H7 (cell line): ENCODE measurements around the gene ATP7B. TPM values are rescaled to one million over a fixed set of nuclear protein-coding genes. Genes with fewer than 3 reads are reported as not detected.

ENCODE experiments used
- DNase-seq: peaks from one replicate; pipeline ENCODE4 v3.0.0; 2012
- H3K27me3 ChIP-seq: 2 replicates; pipeline ENCODE4 v1.6.0; 2011; ENCODE audit warnings: mild to moderate bottlenecking, low read length; ENCODE audit not compliant: control insufficient read depth, insufficient read depth
- H3K36me3 ChIP-seq: replicated peaks from 2 replicates; pipeline ENCODE4 v1.5.1; 2011; ENCODE audit warnings: low read length; ENCODE audit not compliant: control insufficient read depth, insufficient read depth
- H3K4me3 ChIP-seq: 2 replicates; pipeline ENCODE4 v1.5.1; 2011; ENCODE audit warnings: low read depth, mild to moderate bottlenecking, control low read depth, low read length, moderate library complexity; ENCODE audit not compliant: insufficient read depth
- total RNA-seq: library from RNA; depleted of rRNA; stranded (reverse); fragments of >200 nt; shearing (Covaris generic); gene quantifications from 2 replicates; pipeline ENCODE4 v1.2.3, GENCODE V29; 2014

Gene ATP7B
- total RNA-seq, 1 experiment from 2014 or later = 2.4 TPM

DNA sequence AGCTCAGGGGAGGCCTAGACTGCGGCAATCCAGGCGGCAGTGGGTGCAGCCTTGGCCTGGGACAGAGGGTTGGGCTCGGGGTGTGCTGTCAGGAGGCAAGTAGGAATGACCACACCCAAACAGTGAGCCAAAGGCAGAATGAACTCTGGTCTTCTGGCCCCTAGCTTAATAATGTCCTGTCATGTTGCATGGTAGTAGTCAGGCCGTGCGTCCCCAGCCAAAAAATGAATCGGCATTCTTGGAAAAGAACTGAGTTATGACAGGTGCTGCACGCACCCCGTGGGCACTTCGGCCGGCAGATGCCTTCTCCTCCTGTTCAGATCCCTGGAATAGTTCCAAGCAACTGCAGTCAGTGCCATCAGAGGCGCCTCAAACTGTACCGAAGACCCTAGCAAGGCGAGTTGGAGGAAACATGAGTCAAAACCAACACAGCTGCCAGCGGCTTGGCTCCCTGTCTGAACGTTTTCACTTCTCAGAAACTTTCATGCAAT, 55.9 kb downstream of the ATP7B start:
- Histone ChIP-seq H3K36me3 (no peaks in the 10 kb centered on the region), H3K4me3 (no peak overlapping the region), H3K27me3 (no peaks in the 10 kb centered on the region)
- no peak for DNase-seq

DNA sequence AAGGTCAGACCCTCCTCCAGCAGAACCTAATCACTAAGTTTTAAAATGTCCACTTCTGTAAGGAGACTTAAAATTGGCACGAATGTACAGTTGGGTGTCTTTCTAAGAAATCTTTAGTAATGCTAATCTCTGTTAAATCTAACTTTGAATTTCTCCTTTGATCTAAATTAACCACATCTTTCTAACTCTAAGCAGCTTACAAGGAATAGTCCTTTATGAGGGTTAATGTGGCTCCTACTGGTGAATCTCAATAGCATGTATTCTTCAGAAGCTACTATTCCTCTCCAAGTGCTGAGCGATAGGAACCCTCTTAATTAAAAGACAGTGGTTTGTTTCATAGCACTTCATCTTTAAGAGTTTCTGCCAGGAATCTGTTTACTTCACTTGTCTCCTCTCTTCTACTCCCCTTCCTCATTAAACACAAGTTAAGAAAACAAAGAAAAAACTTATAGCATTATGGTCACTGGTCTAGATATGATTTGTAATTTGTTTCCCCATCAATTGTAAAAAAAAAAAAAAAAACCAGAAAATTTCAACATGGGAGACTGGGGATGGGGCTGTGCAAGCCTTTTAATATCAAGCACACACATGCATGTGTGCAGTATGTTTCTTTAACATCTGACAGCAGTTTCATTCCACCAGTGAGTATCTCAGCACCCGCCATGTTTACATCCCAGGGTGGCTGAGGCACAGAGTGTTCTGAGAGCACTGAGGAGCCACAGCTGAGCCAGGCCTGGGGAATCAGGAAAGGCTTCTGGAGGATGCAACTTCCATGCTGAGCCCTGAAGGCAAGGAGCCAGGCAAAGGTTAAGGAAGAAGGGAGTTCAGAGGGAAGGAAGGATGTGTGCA, 57.7 kb downstream of the ATP7B start:
- H3K4me3 ChIP-seq = no peak overlapping the region
- DNase-seq = no peak
- H3K36me3 ChIP-seq = no peaks in the 10 kb centered on the region
- H3K27me3 ChIP-seq = no peaks in the 10 kb centered on the region

DNA sequence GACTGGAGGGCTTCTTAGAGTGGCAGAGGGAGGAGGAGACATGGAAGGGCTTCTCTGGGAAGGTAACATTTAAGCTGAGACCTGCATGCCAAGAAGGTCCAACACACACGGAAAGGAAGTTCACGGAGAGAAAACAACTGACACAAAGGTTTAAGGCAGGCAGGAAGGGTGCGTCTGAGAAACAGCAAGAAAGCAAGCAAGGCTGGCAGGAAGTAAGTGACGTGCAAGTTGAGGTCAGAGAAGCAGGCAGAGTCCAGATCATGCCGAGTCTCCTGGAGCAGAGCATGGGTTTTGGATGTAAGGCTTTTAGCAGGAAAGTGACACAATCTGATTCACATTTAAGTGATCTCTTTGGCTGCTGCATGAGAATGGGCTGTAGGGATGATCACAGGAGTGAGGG, 60.5 kb downstream of the ATP7B start:
- Histone ChIP-seq H3K27me3 (no peaks in the 10 kb centered on the region), H3K36me3 (no peaks in the 10 kb centered on the region), H3K4me3 (no peak overlapping the region)
- no peak for DNase-seq

DNA sequence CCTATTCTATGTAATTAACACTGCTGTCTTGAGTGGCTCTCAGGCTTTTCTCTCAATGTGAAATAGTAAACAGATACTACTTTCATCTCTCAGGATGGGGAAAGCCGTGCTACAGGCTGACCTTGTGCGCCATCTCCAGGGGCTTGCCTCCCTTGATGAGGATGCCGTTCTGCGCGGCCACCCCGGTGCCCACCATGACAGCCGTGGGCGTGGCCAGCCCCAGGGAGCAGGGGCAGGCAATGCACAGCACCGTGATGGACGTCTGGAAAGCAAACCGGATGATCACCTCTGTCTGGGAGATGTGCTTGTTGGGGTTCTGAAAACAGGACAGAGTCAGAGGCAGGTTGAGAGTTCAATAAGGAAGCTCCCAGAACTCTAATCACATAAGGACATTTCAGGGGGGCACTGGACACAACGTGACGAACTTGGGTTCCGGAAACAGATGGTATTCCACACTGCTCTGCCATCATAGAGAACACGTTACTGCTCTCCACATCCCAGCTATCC, 65.0 kb downstream of the ATP7B start:
- H3K36me3 ChIP-seq = no peaks in the 10 kb centered on the region
- H3K27me3 ChIP-seq = no peaks in the 10 kb centered on the region
- no peak for DNase-seq
- no peak overlapping the region for H3K4me3 ChIP-seq

DNA sequence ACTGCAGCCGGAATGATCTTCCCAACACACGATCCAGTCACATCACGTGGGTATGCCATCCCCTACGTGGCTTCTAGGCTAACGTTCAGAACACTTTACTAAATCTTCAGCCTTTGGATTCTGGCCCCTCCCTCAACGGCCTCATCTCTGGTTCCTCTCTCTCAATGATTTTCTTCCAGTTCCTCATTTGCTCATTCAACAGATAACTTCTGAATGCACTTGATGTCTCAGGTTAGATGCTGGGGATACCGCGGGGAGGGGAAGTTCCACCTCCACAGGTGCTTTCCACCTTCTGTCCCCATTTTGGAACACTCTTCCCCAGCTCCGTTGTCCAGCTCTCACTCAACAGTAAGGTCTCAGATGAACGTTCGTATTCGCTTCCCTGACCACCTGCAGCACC, 66.1 kb downstream of the ATP7B start:
- no peak overlapping the region for H3K4me3 ChIP-seq
- H3K27me3 ChIP-seq = no peaks in the 10 kb centered on the region
- no peaks in the 10 kb centered on the region for H3K36me3 ChIP-seq
- DNase-seq = no peak

DNA sequence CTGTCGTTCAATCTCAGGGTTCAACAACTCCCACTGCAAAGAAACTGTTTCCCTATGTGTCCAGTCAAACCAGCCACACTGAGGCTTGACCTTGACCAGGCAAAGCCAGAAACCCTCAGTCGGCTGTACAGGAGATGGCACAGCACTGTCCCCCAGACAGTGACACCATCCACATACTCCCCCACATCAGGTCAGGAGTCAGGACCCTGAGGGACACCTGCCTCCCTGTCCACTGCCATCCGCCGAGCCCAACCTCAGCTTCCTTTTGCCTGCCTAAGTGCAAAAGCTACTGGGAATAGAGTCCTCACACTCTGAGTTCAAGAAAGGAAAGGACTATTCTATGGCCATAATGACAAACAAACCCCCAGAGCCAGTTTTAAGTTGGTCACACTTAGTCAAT, 66.8 kb downstream of the ATP7B start:
- H3K36me3 ChIP-seq = no peaks in the 10 kb centered on the region
- no peaks in the 10 kb centered on the region for H3K27me3 ChIP-seq
- DNase-seq = no peak
- no peak overlapping the region for H3K4me3 ChIP-seq

DNA sequence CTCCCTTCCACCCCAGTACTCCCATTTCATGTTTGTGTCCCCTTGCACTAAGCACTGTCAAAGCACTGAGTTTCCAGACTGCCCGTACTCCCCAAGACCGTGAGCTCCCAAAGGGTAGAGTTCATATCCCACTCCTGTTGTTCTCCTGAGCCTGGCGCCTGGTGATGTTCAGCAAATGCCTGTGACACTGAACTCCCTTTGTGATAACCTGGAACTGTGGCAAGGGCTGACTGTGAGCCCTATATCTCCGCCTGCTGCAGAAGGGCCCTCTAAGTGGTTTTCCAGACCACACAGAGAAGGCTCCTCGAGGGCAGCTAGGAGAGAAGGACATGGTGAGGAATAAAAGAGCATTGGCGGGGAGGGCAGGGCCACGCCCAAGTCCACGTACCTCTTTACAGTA, 67.5 kb downstream of the ATP7B start:
- Histone ChIP-seq H3K36me3 (no peaks in the 10 kb centered on the region), H3K4me3 (no peak overlapping the region), H3K27me3 (no peaks in the 10 kb centered on the region)
- no peak for DNase-seq

DNA sequence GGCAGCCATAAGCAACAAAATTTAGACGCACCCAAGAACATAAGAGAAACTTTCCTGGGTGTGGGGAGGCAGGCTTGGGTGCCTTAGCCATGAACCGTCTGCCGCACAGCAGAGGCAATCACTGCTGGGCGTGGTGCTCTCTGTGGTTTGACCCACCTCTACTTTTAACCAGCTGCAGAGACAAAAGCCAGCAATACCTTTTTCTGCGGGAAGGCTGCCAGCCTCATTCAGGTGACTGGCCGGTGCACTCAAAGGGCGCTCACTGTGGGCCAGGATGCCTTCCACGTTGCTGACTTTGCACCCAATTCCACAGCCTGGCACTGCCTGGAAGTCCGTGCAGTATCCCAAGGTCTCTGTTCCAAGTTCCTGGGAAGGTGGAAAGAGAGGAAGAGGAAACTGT, 69.1 kb downstream of the ATP7B start:
- Histone ChIP-seq H3K27me3 (no peaks in the 10 kb centered on the region), H3K4me3 (no peak overlapping the region), H3K36me3 (no peaks in the 10 kb centered on the region)
- no peak for DNase-seq

DNA sequence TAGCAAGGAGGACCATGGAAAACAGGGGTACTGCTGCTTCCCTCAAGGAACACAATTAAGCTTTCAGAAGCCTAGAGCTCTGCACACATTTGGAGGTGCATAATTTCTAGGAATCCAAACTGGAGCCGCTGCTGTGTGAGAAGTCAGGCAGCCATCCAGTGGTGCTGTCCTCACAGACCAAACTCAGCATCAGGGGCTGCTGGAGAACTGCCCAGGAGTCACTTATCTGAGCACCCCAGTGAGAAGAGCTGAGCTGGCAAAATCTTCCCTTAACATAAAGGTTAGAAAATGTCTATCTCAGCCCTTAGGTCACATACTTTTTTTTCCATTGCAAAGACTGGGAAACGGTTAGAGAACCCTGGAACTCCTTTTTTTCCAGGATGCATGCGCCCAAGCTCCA, 72.8 kb downstream of the ATP7B start:
- no peak for DNase-seq
- no peaks in the 10 kb centered on the region for H3K36me3 ChIP-seq

DNA sequence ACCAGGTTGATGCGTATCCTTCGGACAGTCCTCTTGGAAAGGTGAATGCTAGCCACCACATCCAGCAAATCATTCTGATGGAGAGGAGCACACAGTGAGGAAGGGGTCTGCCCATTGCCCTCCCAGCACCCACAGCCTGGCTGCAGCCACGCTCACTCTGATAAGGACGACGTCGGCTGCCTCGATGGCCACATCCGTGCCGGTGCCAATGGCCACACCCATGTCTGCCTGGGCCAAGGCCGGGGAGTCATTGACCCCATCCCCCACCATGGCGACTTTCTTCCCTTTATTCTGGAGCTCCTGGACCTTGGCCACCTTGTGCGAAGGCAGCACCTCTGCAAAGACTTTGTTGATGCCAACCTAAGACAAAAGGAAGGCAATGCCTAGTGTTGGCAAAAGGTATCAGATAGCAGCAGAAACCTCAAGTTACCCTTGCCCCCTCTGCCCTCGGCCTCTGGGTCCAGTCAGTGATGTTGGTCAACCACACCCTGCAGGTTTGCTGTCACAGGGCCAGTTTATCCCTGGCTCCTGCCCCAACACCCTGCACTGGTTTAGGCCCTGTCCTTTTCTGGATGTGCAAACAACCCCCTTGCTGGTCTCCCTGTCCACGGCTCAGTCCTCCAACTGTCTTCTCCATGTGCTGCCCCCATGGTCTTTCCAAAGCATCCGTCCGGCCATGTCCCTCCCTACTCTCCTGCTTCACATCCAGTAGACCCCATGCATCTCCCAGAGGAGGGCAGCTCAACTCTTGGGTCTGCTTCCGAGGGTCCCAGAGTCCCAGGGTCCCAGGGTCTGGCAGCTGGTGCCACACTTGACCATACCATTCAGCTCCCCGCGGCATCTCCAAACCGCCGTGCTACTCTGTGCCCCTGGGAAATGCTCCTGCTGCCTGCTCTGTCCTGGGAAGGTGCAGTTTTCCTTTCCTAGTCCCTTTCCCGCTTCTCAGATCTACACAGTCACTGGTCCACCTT, 73.6 kb downstream of the ATP7B start:
- Histone ChIP-seq H3K27me3 (no peaks in the 10 kb centered on the region), H3K4me3 (no peak overlapping the region), H3K36me3 (no peaks in the 10 kb centered on the region)
- DNase-seq = no peak

More for the DNA sequence above, 72.8 kb downstream of the ATP7B start:
- Histone ChIP-seq H3K4me3 (no peak overlapping the region), H3K27me3 (no peaks in the 10 kb centered on the region)

DNA sequence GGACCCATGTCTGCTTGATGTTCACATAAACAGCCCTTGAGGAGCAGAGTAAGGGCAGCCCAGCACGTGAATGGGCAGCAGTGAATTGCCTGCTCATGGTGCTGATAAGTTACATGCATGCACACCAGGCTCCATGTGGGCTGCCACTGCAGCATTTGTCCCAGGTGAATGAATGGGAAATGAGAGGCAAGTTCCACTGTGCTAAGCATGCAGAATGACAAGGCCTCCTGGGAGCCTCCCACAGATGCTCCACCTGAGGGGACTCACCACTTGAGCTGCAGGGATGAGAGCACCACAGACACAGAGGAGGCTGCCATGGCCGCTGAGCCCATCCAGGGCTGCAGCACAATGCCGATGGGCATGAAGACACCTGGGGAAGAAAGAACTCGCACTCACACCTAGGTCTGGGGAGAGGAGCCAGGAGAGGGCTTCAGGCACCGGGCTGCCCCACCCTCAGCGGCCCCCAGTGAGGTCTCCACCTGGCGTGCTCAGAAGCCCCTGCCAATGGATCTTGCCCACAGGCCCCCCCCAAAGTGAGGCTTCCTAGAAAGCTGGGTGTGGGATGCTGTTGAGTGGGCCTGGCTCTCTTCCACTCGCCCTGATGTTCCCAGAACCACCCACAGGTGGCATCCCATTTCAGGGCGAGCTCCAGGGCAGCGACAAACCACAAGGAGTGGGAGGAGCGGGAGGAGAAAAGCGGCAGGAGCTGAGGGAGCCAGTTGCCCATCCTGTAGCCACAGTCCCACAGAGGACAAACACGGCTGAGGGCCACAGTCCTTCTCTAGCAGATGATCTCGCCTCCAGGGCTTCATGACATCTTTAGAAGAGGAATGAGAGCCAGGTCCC, 75.7 kb downstream of the ATP7B start:
- peak; percentile 87 for DNase-seq
- Histone ChIP-seq H3K36me3 (no peaks in the 10 kb centered on the region), H3K27me3 (no peaks in the 10 kb centered on the region), H3K4me3 (no peak overlapping the region)

DNA sequence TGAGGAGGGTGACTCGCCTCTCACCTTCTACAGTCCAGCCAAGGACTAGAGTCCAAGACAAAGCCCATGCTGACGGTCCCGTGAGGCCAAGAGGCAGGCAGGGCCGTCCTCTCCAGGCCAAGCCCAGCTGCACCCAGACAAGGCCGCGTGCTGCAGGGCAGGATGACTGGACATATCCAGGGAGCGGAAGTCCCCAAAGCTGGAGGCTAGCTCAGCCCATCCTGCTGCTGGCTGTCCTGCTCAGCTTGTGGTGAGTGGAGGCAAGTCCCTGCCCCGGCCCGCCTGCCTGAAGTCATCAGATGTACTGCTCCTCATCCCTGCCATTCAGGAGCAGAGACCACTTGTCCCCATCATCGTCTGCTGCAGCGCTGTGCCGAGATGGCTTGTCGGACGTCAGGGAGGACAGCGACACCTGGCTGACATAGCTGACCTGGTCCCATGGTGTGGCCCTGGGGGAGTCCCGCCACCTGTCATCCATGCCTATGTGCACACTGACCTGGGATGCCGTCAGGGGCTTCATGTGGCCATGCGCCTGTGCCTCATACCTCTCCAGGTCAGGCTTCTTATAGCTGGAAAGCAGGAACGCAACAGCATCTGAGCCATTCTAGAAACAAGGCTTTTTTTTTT, 76.7 kb downstream of the ATP7B start:
- Histone ChIP-seq H3K4me3 (no peak overlapping the region), H3K27me3 (no peaks in the 10 kb centered on the region), H3K36me3 (no peaks in the 10 kb centered on the region)
- peak; percentile 42 for DNase-seq

DNA sequence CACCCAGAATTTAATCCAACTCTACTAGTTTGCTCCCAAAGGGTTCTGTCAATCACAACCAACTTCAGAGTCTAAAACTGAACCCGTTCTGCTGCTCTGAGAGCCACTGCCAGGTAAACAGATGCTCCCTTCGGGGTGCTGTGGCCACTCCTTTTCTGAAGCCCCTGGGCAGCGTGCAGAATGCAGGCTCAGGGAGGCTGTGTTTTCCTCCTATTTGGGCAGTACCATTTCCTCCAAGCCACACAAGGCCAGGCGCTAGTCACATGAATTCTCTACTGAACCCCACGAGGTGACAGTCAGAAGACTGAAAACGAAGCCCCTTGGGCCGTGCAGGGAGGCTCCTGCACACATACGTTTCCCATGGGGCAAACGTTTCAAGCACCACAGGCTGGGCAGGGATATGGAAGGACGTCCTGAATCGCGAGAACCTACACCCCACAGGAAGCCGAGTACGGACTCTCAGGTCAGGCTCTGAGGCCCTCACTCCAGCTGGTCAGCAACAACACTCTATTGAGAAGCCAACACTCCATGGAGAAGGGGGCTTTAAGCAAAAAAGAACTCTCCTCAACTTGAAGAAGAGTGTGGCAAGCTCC, 77.7 kb downstream of the ATP7B start:
- Histone ChIP-seq H3K36me3 (no peaks in the 10 kb centered on the region), H3K4me3 (no peak overlapping the region), H3K27me3 (no peaks in the 10 kb centered on the region)
- DNase-seq = no peak
